ENCODE data around the gene IL19.

The IL19 gene

DNA sequence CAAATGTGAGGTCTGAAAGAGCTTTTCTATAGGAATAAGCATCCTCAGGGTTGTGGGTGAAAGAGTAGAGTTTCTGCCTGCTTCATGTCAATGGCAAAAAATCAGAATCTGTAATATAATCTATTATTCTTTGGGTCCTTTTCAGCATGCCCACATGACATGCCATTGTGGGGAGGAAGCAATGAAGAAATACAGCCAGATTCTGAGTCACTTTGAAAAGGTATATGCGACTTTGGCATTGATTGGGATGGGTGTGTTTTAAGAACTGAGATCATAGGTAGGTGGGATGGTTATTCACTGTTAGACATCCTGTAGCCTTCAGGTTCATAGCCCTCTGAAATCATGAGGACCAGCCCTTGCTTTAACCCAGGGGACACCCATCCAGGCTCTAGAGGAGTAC, 96.7 kb downstream of the IL19 start:
- no peak for DNase-seq (ENCODE audit: low read depth)
- TF ChIP-seq, protein P1, sequence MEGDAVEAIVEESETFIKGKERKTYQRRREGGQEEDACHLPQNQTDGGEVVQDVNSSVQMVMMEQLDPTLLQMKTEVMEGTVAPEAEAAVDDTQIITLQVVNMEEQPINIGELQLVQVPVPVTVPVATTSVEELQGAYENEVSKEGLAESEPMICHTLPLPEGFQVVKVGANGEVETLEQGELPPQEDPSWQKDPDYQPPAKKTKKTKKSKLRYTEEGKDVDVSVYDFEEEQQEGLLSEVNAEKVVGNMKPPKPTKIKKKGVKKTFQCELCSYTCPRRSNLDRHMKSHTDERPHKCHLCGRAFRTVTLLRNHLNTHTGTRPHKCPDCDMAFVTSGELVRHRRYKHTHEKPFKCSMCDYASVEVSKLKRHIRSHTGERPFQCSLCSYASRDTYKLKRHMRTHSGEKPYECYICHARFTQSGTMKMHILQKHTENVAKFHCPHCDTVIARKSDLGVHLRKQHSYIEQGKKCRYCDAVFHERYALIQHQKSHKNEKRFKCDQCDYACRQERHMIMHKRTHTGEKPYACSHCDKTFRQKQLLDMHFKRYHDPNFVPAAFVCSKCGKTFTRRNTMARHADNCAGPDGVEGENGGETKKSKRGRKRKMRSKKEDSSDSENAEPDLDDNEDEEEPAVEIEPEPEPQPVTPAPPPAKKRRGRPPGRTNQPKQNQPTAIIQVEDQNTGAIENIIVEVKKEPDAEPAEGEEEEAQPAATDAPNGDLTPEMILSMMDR (IDR thresholded peaks at IDR 0.05; ENCODE audit: low read depth, low read length, missing control alignments), result no peak
- H3K4me3 ChIP-seq (ENCODE audit: low read depth, low read length), result no peak overlapping the region

DNA sequence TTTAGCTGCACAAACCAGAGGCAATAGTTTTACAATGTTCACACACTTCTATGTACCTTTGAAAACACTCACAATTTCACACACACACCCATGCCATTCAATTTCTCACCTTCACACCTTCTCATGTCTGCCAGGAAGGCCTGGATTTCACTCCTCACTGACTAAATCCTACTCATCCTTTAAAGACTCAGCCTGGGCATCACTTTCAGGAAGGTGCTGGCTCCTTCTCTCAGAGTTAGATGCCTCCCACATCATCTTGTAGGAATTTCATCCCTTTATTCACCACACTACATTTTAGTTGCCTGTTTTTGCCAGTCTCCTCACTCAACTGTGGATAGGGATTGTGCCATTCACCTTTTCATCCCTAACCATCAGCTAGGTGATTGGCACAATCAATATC, 97.1 kb downstream of the IL19 start:
- DNase-seq (ENCODE audit: low read depth), result no peak
- TF ChIP-seq, protein P1 (IDR thresholded peaks at IDR 0.05; ENCODE audit: low read depth, low read length, missing control alignments), result no peak
- H3K4me3 ChIP-seq (ENCODE audit: low read depth, low read length), result no peak overlapping the region

DNA sequence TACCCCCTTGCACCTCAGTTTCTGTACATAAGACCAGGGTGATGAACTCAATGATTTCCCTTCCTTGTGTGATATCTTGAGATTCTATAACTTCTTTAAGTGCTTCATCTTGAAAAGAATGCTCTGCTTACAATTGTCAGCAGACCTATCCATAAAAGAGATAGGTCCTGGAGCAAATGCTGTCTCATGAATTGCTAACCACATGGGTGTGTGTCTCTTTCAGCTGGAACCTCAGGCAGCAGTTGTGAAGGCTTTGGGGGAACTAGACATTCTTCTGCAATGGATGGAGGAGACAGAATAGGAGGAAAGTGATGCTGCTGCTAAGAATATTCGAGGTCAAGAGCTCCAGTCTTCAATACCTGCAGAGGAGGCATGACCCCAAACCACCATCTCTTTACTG, 97.7 kb downstream of the IL19 start:
- TF ChIP-seq, protein P1 (IDR thresholded peaks at IDR 0.05; ENCODE audit: low read depth, low read length, missing control alignments), result no peak
- DNase-seq (ENCODE audit: low read depth), result no peak
- H3K4me3 ChIP-seq (ENCODE audit: low read depth, low read length), result no peak overlapping the region

DNA sequence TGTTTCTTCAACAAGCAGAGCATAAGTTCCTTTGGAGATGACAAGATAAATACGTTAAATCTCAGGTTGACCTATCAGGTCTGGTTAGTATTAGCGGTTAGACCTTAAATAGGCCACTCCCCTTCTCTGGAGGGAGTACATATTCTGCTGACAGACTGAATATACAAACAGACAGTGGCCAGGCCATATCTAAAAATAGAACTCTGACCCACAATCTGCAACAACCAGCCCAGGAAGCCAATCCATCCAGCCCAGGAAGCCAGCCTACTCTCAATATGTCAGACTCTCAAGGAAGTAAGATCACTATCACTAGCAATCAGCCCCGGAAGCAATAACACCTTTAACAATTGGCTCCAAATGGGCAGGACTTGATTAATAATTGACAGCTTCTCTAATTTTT, 101.6 kb downstream of the IL19 start:
- no peak overlapping the region for H3K4me3 ChIP-seq (ENCODE audit: low read depth, low read length)
- TF ChIP-seq, protein P1 (IDR thresholded peaks at IDR 0.05; ENCODE audit: low read depth, low read length, missing control alignments), result no peak
- DNase-seq (ENCODE audit: low read depth), result no peak

DNA sequence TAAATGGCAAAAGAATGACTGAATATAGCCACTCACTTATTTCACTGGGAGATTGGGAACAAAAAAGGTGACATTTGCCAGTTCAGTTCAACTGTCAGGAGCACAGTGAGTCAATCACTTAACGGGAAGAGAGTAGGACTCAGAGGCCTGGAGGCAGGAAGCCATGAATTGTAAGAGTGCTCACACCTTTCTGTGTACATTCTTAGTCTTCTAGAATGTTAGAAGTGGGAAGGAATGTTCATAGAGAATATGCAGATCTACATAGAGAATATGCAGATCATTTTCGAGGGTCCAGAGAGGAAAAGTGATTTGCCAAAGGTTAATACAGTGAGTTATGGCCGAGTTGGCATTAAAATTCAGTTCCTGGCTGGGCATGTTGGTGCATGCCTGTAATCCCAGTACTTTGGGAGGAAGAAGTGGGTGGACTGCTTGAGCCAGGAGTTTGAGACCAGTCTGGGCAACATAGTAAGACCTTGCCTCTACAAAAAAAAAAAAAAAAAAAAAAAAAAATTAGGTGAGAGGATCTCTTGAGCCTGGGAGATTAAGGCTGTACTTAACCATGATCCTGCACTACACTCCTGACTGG, 103.1 kb downstream of the IL19 start:
- H3K4me3 ChIP-seq (ENCODE audit: low read depth, low read length), result no peak overlapping the region
- TF ChIP-seq, protein P1 (IDR thresholded peaks at IDR 0.05; ENCODE audit: low read depth, low read length, missing control alignments), result no peak

DNA sequence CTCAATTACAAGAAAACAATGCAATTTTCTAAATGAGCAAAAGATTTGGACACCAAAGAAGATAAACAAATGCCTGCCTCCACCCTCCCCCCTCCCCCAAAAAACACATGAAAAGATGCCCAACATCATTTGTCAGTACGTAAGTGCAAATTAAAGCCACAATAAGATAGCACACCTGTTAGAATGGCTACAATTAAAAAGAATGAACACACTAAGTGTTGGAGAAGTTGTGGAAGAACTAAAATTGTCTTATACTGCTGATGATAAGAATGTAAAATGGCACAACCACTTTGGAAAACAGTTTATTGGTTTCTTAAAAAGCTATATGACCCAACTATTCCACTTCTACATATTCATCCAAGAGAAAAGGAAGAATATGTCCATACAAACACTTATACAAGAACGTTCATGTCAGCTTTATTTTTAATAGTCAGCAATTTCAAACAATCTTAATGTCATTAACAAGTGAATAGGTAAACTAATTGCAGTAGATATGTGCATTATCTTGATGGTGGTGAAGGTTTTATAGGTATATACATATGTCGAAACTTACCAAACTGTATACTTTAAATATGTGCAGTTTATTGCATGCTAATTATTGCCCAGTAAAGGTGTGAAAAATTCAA, 105.3 kb downstream of the IL19 start:
- TF ChIP-seq, protein P1 (IDR thresholded peaks at IDR 0.05; ENCODE audit: low read depth, low read length, missing control alignments), result no peak
- H3K4me3 ChIP-seq (ENCODE audit: low read depth, low read length), result no peak overlapping the region
- DNase-seq (ENCODE audit: low read depth), result no peak

More for the DNA sequence above, 103.1 kb downstream of the IL19 start:
- DNase-seq (ENCODE audit: low read depth), result no peak

DNA sequence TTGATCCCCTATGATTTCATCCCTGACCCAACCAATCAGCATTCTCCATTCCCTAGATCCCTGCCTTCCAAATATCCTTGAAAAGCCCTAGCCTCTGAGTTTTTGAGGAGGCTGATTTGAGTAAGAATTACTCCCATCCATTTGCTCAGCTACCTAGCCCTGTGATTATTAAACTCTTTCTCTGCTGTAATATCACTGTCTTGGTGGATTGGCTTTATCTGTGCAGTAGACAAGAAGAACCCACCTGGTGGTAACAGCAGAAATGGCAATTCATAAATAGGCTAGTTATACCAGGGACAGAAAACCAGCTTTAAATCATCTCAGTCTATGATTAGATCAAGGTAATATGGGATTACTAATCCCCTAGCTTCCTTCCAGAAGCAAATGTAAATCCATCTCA, 107.9 kb downstream of the IL19 start:
- TF ChIP-seq, protein P1 (IDR thresholded peaks at IDR 0.05; ENCODE audit: low read depth, low read length, missing control alignments), result peak; percentile 22
- DNase-seq (ENCODE audit: low read depth), result no peak
- H3K4me3 ChIP-seq (ENCODE audit: low read depth, low read length), result no peak overlapping the region
